Measurements from ENCODE around the gene EYA3.

EYA3 gene

DNA sequence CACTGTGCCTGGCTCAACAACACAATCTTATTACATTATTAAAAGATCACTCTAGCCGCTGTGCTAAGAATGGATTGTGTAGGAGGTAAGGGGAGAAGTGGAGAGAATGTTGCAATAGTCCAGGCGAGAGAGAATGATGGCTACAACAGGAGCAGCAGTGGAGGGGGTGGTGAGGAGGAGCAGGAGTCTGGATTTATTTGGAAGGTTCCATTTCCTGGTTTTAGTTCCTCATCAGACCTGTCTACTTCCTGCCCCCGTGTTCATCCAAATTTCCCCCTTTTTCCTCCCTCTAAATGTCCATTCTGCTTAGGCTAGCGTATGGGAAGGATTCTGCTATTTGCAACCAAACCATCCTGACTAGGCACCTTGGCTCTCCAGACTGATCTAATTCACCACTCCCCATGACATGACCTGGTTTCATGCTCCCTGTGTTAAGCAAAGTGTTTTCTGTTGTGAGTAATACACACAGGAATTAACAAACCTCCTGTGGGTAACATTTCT, 35.1 kb upstream of the EYA3 start:
- DNase-seq: no peak
- H3K27ac Mint-ChIP-seq: no peak overlapping the region
- H3K36me3 Mint-ChIP-seq: no peaks in the 10 kb centered on the region
- H3K9me3 Mint-ChIP-seq: no peaks in the 10 kb centered on the region
- H3K27me3 Mint-ChIP-seq: peaks cover 62% of the 10 kb centered on the region
- CTCF ChIA-PET: no interaction called here
- H3K4me1 Mint-ChIP-seq: peaks cover 8% of the 10 kb centered on the region
- no peak overlapping the region for H3K4me3 Mint-ChIP-seq

DNA sequence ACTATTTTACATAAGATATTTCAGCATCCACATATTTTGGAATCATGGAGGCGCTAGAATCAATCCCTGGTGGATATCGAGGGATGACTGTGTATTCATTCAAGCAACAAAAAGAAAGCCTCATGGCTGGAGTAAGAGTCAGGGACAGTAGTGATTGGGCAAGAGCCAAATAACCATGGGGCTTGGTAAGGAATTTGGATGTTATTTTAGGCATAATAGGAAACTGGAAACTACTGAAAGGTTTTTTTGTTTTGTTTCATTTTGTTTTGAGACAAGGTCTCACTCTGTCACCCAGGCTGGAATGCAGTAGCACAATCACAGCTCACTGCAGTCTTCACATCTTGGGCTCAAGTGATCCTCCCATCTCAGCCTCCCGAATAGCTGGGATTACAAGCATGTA, 33.8 kb upstream of the EYA3 start:
- H3K9me3 Mint-ChIP-seq: no peaks in the 10 kb centered on the region
- CTCF ChIA-PET: no interaction called here
- no peaks in the 10 kb centered on the region for H3K36me3 Mint-ChIP-seq
- H3K4me3 Mint-ChIP-seq: no peak overlapping the region
- peaks cover 61% of the 10 kb centered on the region for H3K27me3 Mint-ChIP-seq
- no peak for DNase-seq
- no peak overlapping the region for H3K27ac Mint-ChIP-seq
- H3K4me1 Mint-ChIP-seq: peaks cover 2% of the 10 kb centered on the region

DNA sequence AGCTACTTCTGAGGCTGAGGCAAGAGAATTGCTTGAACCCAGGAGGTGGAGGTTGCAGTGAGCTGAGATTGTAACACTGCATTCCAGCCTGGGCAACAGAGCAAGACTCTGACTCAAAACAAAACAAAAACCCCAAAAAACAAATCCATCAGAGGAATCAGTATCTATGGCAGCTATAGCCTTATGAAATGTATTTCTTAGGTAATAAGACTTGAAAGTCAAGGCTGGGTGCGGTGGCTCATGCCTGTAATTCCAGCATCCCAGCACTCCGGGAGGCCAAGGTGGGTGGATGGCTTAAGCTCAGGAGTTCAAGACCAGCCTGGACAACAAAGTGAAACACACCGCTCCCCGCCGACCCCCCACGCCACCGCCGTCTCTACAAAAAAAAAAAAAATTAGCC, 31.1 kb upstream of the EYA3 start:
- Mint-ChIP-seq H3K27ac (no peak overlapping the region), H3K36me3 (no peaks in the 10 kb centered on the region), H3K4me3 (no peak overlapping the region), H3K27me3 (peaks cover 51% of the 10 kb centered on the region), H3K9me3 (no peaks in the 10 kb centered on the region), H3K4me1 (peaks cover 14% of the 10 kb centered on the region)
- CTCF ChIA-PET: interaction anchor here (1.6 kb wide), 1 partner anchor 28 kb away, joined by 4 read pairs; no protein-coding TSS in a partner anchor
- DNase-seq: no peak

DNA sequence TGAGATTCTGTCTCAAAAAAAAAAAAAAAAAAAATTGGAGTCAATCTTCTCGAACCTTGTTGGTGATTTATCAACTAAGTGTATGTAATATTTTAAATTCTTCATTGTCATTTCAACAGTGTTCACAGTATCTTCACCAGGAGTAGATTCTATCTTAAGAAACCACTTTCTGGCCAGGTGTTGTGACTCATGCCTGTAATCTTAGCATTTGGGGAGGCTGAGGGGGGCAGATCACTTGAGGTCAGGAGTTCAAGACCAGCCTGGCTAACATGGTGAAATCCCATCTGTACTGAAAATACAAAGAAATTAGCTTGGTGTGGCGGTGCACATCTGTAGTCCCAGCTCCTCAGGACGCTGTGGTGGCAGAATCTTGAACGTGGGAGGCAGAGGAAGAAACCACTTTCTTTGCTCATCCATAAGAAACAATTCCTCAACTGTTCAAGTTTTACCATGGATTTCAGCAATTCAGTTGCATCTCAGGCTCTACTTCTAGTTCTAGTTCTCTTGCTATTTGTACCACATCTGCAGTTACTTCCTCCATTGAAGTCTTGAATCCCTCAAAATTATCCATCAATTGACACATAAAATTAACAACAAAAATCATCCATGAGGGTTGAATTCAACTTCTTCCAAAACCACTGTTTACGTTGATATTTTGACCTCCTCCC, 30.4 kb upstream of the EYA3 start:
- peaks cover 57% of the 10 kb centered on the region for H3K27me3 Mint-ChIP-seq
- no peak for DNase-seq
- no peak overlapping the region for H3K4me3 Mint-ChIP-seq
- no peak overlapping the region for H3K27ac Mint-ChIP-seq
- no peaks in the 10 kb centered on the region for H3K9me3 Mint-ChIP-seq
- peaks cover 14% of the 10 kb centered on the region for H3K4me1 Mint-ChIP-seq
- H3K36me3 Mint-ChIP-seq: no peaks in the 10 kb centered on the region
- CTCF ChIA-PET: no interaction called here

DNA sequence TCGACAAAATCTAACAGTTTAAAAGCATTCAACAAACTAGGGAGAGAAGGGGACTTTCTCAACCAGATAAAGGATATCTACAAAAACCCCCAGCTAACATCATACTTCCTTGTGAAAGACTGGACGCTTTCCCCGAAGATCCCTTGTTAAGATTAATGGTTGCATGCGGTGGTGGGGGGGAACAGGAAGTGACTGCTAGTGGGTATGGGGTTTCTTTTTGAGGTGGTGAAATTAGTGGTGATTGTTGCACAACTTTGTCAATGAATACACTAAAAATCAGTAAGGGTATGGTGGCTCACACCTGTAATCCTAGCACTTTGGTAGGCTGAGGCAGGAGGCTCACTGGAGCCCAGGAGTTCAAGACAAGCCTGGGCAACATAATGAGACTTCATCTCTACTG, 26.9 kb upstream of the EYA3 start:
- H3K27me3 Mint-ChIP-seq: peaks cover 48% of the 10 kb centered on the region
- H3K9me3 Mint-ChIP-seq: no peaks in the 10 kb centered on the region
- peak overlapping the region; percentile 15 for H3K27ac Mint-ChIP-seq
- DNase-seq: peak; percentile 42
- CTCF ChIA-PET: no interaction called here
- H3K4me3 Mint-ChIP-seq: no peak overlapping the region
- peaks cover 18% of the 10 kb centered on the region for H3K4me1 Mint-ChIP-seq
- H3K36me3 Mint-ChIP-seq: no peaks in the 10 kb centered on the region

DNA sequence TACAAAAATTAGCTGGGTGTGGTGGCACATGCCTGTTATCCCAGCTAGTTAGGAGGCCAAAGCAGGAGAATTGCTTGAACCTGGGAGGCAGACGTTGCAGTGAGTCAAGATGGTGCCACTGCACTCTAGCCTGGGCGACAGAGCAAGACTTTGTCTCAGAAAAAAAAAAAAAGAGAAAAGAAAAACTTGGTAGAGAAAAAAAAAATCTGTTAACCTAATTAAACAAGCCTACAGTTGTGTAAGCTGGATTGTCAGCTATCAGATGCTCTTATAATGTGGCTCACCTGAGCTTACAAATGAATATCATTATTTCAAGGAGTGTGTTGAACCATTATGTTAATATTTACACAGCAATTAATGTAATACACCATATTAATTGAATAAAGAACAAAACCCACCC, 26.4 kb upstream of the EYA3 start:
- CTCF ChIA-PET: interaction anchor here (1.1 to 1.2 kb wide), 2 partner anchors 36 to 94 kb away, joined by 4 to 6 read pairs; no protein-coding TSS in a partner anchor

DNA sequence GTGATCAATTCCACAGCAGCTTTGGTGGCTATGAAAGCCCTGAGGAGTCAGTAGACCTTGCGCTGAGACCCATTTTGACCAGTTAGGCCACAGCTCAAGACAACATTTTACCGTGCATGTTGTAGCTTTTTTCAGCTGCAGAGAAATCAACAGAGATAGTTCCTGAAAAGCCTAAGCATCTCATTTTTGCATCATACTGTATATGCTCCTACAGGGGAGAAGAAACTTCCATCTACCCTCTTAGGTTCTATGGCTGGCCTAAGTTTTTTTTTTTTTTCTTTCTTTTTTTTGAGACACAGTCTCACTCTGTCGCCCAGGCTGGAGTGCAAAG, 24.8 kb upstream of the EYA3 start:
- peaks cover 31% of the 10 kb centered on the region for H3K27me3 Mint-ChIP-seq
- H3K9me3 Mint-ChIP-seq: no peaks in the 10 kb centered on the region
- H3K4me3 Mint-ChIP-seq: no peak overlapping the region
- no peak overlapping the region for H3K27ac Mint-ChIP-seq
- no peaks in the 10 kb centered on the region for H3K36me3 Mint-ChIP-seq
- H3K4me1 Mint-ChIP-seq: peaks cover 18% of the 10 kb centered on the region
- CTCF ChIA-PET: interaction anchor here (0.9 kb wide), 1 partner anchor 22 kb away, joined by 3 read pairs; no protein-coding TSS in a partner anchor
- DNase-seq: no peak

More for the DNA sequence above, 26.4 kb upstream of the EYA3 start:
- H3K36me3 Mint-ChIP-seq: no peaks in the 10 kb centered on the region
- no peak for DNase-seq
- H3K4me1 Mint-ChIP-seq: peaks cover 18% of the 10 kb centered on the region
- H3K27ac Mint-ChIP-seq: no peak overlapping the region
- peaks cover 46% of the 10 kb centered on the region for H3K27me3 Mint-ChIP-seq
- H3K4me3 Mint-ChIP-seq: no peak overlapping the region
- H3K9me3 Mint-ChIP-seq: no peaks in the 10 kb centered on the region

DNA sequence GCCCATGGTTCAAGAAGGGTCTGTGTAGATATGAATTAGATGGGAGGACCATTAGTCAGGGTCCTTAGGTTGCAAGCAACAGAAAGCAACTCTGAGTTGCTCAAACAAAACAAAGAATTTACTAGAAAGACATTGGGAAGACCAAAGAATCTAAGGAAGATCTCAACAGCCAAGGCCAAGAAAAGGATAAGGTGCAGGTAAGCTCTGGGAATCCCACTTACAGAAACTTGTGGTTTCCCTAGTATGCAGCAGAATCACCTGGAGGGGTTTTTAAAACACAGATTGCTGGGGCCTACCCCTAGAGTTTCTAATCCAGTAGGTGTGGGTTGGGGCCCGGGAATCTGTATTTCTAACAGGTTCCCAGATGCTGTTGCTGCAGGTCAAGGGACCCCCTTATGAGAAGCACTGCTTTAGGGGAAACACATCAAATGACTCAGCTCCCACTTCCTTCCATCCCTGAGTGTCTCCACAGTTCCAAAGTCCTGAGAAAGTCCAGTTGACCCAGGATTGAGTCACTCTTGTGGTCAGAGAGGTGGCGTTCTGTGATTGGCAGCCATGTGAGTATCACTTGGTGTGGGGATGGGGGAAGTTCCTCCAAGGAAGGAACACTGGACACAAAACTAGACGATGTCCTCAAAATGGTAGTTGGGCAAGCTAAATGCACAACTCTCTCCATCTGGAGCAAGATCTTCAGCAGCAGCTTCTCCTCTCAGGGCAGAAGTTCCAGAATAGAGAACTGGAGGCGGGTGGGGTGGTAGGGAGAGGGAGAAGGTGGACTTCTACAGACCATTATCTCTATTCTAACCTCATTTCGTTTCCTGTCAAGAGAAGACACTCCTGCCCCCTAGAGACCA, 24.2 kb upstream of the EYA3 start:
- CTCF ChIA-PET: interaction anchor here (0.8 to 0.9 kb wide), 3 partner anchors 21 to 58 kb away, joined by 3 read pairs; no protein-coding TSS in a partner anchor
- no peak for DNase-seq
- Mint-ChIP-seq H3K36me3 (no peaks in the 10 kb centered on the region), H3K4me3 (no peak overlapping the region), H3K27me3 (peaks cover 27% of the 10 kb centered on the region), H3K4me1 (peaks cover 18% of the 10 kb centered on the region), H3K27ac (no peak overlapping the region), H3K9me3 (no peaks in the 10 kb centered on the region)

DNA sequence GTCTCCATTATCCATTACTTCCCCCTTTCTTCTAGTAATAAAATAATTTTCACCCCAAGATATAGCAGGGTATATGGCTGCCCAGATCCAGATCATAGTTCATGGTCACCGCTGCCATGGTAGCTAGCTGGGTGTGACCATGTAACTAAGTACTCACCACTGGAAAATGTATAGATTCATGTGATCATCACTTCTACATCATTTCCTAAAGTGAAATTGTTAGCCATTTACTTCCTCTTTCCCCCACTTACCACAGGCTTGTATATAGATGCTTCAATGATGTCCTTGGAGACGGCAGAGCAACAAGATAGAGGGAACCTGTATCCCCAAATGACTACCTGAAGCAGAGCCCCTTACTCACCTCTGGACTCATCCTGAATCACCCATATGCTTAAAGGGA, 22.7 kb upstream of the EYA3 start:
- H3K36me3 Mint-ChIP-seq: no peaks in the 10 kb centered on the region
- CTCF ChIA-PET: no interaction called here
- DNase-seq: no peak
- no peaks in the 10 kb centered on the region for H3K9me3 Mint-ChIP-seq
- no peak overlapping the region for H3K4me3 Mint-ChIP-seq
- H3K27ac Mint-ChIP-seq: no peak overlapping the region
- peaks cover 15% of the 10 kb centered on the region for H3K27me3 Mint-ChIP-seq
- peaks cover 14% of the 10 kb centered on the region for H3K4me1 Mint-ChIP-seq

DNA sequence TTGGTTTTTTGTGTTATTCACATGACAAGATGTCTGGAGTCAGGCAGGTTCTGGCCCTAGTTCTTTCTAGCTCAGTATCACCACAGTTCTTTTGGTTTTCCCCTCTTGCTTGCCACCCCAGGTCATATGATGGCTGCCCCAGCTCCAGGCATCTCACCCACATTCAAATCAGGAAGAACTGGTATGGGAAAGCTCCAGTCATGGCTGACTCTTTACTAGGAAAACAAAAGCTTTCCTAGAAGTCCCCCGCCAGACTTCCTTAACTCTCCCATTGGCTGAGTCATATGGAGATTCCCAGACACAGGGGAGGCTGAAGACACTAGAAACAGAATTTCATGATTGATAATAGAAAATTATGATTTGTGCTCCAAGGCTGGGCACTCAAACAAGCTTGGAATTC, 22.1 kb upstream of the EYA3 start:
- Mint-ChIP-seq H3K4me3 (no peak overlapping the region), H3K4me1 (peaks cover 12% of the 10 kb centered on the region), H3K36me3 (no peaks in the 10 kb centered on the region), H3K27ac (no peak overlapping the region), H3K9me3 (no peaks in the 10 kb centered on the region), H3K27me3 (peaks cover 15% of the 10 kb centered on the region)
- CTCF ChIA-PET: interaction anchor here (0.7 kb wide), 1 partner anchor 179 kb away, joined by 3 read pairs; no protein-coding TSS in a partner anchor
- no peak for DNase-seq

DNA sequence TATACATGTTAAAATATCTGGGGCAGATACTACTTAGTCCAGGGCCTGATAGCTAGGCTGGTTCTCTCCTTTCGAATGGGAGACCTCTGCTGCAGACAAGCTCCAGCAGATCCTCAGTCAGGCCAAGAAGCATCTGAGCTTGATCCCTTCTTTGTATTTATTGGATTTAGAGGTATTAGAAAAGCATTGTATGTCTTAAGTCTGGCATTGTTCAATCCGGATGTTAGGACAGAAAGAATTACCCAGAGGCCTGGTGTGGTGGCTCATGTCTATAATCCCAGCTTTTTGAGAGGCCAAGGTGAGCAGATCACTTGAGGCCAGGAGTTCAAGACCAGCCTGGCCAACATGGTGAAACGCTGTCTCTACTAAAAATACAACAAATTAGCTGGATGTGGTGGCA, 21.2 kb upstream of the EYA3 start:
- DNase-seq: no peak
- Mint-ChIP-seq H3K4me1 (peaks cover 6% of the 10 kb centered on the region), H3K27me3 (peaks cover 15% of the 10 kb centered on the region), H3K27ac (no peak overlapping the region), H3K9me3 (no peaks in the 10 kb centered on the region), H3K36me3 (no peaks in the 10 kb centered on the region), H3K4me3 (no peak overlapping the region)
- CTCF ChIA-PET: interaction anchor here (1.6 kb wide), 1 partner anchor 18 kb away, joined by 5 read pairs; no protein-coding TSS in a partner anchor

DNA sequence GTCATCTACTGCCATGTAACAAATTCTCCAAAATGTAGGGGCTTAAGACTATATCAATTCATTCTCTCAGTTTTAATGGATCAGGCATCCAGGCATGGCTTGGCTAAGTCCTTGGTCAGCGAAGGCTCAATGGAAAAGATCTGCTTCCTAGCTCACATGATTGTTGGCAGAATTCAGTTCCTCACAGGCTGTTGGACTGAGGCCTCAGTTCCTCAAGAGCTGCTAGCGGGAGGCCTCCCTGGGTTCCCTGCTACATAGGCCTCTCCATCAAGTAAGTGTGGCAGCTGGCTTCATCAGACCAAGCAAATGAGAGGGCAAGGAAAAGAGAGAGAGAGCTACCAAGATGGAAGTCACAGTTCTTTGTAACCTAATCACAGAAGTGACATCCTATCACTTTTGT, 19.6 kb upstream of the EYA3 start:
- no peaks in the 10 kb centered on the region for H3K9me3 Mint-ChIP-seq
- no peak overlapping the region for H3K27ac Mint-ChIP-seq
- DNase-seq: no peak
- CTCF ChIA-PET: no interaction called here
- no peak overlapping the region for H3K4me3 Mint-ChIP-seq
- H3K27me3 Mint-ChIP-seq: peaks cover 11% of the 10 kb centered on the region
- peaks cover 6% of the 10 kb centered on the region for H3K4me1 Mint-ChIP-seq
- no peaks in the 10 kb centered on the region for H3K36me3 Mint-ChIP-seq

DNA sequence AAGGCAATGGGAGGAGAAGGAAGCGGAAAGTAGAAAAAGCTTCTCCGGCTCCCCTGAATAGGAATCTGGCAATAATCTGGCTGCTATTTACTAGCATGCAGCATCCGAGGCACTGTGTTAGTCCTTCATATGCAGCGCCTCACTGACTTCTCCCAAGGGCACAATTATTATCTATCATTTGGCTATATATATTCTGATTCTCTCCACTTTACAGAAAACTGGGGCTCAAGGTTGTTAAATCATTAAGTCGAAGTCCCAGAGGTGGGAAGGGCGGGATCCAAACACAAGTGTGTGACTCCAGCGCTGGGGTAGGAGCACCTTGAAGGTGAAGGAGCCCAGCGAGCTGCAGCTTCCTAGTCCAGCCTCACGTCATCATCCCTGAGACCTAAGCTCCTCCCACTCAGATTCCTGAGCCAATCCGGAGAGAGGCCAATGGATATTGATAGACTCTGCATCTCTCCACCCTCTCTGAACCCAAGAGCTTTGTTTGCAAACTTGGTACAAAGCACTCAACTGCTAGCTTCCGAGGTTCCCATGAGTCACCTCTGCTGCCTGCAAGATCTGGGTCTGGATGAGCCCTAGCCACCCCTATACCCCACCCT, 16.6 kb upstream of the EYA3 start:
- H3K36me3 Mint-ChIP-seq: no peaks in the 10 kb centered on the region
- no peaks in the 10 kb centered on the region for H3K9me3 Mint-ChIP-seq
- CTCF ChIA-PET: interaction anchor here (1.2 kb wide), 1 partner anchor 14 kb away, joined by 4 read pairs; no protein-coding TSS in a partner anchor
- no peak overlapping the region for H3K27ac Mint-ChIP-seq
- H3K27me3 Mint-ChIP-seq: peaks cover 11% of the 10 kb centered on the region
- H3K4me3 Mint-ChIP-seq: no peak overlapping the region
- H3K4me1 Mint-ChIP-seq: no peaks in the 10 kb centered on the region
- DNase-seq: no peak

DNA sequence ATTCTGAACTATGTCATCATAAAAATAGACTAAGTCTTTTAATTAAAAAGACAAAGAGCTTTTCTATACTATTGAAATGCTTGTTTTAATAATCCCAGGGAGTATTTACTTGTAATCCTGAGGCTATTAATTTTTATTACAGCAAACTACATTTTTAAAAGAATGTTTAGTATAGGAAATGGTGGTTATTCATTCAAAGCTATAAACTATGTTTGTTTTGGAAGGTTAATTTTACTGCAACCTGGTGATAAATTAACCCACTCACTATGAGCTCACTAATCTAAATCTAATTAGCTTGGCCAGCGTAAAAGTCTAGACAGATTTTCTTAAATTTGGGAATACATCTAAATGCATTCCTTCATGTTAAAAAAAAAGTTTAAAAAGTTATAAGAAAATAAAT, 13.8 kb upstream of the EYA3 start:
- no peak overlapping the region for H3K27ac Mint-ChIP-seq
- no peaks in the 10 kb centered on the region for H3K36me3 Mint-ChIP-seq
- H3K4me1 Mint-ChIP-seq: no peaks in the 10 kb centered on the region
- no peak for DNase-seq
- CTCF ChIA-PET: interaction anchor here (1.1 kb wide), 1 partner anchor 107 kb away, joined by 4 read pairs; no protein-coding TSS in a partner anchor
- H3K4me3 Mint-ChIP-seq: no peak overlapping the region
- peaks cover 20% of the 10 kb centered on the region for H3K27me3 Mint-ChIP-seq
- H3K9me3 Mint-ChIP-seq: no peaks in the 10 kb centered on the region
